Nephron progenitor cell (in vitro differentiated cells): ENCODE measurements around the gene WNK4.

Experiments
- DNase-seq: peaks from one replicate; pipeline ENCODE4 v3.0.0; 2021
- H3K27ac Mint-ChIP-seq: 2 replicates; pipeline ENCODE4 v1.8.0; 2021; ENCODE audit warnings: mild to moderate bottlenecking, moderate library complexity, mixed read lengths
- H3K27me3 Mint-ChIP-seq: 2 replicates; pipeline ENCODE4 v1.8.0; 2021; ENCODE audit warnings: mild to moderate bottlenecking, low read depth, mixed read lengths; ENCODE audit not compliant: poor library complexity
- H3K36me3 Mint-ChIP-seq: 2 replicates; pipeline ENCODE4 v1.8.0; 2021; ENCODE audit warnings: low read depth, mixed read lengths
- H3K4me1 Mint-ChIP-seq: 2 replicates; pipeline ENCODE4 v1.8.0; 2021; ENCODE audit warnings: mixed read lengths
- H3K4me3 Mint-ChIP-seq: 2 replicates; pipeline ENCODE4 v1.8.0; 2021; ENCODE audit warnings: mild to moderate bottlenecking, moderate library complexity, mixed read lengths
- H3K9me3 Mint-ChIP-seq: 2 replicates; pipeline ENCODE4 v1.8.0; 2021; ENCODE audit warnings: mild to moderate bottlenecking, moderate library complexity, mixed read lengths
- TF ChIP-seq, protein P1 (sequence below): fragments of 200-600 bp; sonication (generic); IDR thresholded peaks from 2 replicates; pipeline ENCODE4 v1.5.0; 2021; ENCODE audit warnings: antibody characterized with exemption

Gene WNK4

DNA sequence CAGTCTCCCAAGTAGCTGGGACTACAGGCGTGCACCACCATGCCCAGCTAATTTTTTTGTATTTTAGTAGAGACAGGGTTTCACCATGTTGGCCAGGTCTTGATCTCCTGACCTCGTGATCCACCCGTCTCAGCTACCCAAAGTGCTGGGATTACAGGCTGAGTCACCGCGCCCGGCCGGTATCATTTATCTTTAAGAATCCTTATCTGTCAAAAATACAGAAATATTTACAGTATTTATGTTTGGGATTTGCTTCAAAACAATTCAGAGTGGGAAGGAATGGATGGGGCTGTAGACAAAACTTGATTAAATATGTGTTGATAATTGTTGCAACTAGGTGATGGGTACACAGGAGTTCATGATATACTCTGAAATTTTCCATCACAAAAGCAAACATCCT is 40.8 kb downstream of the WNK4 start:
- TF ChIP-seq, protein P1, sequence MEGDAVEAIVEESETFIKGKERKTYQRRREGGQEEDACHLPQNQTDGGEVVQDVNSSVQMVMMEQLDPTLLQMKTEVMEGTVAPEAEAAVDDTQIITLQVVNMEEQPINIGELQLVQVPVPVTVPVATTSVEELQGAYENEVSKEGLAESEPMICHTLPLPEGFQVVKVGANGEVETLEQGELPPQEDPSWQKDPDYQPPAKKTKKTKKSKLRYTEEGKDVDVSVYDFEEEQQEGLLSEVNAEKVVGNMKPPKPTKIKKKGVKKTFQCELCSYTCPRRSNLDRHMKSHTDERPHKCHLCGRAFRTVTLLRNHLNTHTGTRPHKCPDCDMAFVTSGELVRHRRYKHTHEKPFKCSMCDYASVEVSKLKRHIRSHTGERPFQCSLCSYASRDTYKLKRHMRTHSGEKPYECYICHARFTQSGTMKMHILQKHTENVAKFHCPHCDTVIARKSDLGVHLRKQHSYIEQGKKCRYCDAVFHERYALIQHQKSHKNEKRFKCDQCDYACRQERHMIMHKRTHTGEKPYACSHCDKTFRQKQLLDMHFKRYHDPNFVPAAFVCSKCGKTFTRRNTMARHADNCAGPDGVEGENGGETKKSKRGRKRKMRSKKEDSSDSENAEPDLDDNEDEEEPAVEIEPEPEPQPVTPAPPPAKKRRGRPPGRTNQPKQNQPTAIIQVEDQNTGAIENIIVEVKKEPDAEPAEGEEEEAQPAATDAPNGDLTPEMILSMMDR, result no peak
- no peaks in the 10 kb centered on the region for H3K9me3 Mint-ChIP-seq
- H3K4me1 Mint-ChIP-seq, result peaks cover 23% of the 10 kb centered on the region
- H3K36me3 Mint-ChIP-seq, result peaks cover 40% of the 10 kb centered on the region
- H3K4me3 Mint-ChIP-seq, result peak overlapping the region; percentile 12
- peaks cover 13% of the 10 kb centered on the region for H3K27me3 Mint-ChIP-seq
- no peak overlapping the region for H3K27ac Mint-ChIP-seq
- DNase-seq, result no peak

DNA sequence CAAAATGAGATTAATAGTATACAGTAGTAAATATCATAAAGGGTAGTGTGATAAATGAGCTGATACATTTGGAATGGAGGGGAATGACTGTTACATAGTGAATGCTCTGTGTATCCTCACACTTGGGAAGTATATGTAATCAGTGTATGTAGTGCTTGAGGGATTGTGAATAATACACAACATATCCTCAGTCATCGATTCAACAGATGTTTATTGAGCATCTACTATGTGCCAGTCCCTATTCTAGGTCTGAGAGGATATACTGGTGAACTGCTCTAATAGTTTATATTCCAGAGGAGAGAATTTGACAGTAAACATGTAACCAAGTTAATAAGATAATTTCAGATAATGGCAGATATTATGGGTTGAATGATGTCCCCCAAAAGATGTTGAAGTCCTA is 47.1 kb downstream of the WNK4 start:
- no peak overlapping the region for H3K4me3 Mint-ChIP-seq
- H3K27ac Mint-ChIP-seq, result no peak overlapping the region
- DNase-seq, result no peak
- peaks cover 53% of the 10 kb centered on the region for H3K27me3 Mint-ChIP-seq
- TF ChIP-seq, protein P1, result no peak
- H3K4me1 Mint-ChIP-seq, result peaks cover 17% of the 10 kb centered on the region
- no peaks in the 10 kb centered on the region for H3K9me3 Mint-ChIP-seq
- no peaks in the 10 kb centered on the region for H3K36me3 Mint-ChIP-seq

DNA sequence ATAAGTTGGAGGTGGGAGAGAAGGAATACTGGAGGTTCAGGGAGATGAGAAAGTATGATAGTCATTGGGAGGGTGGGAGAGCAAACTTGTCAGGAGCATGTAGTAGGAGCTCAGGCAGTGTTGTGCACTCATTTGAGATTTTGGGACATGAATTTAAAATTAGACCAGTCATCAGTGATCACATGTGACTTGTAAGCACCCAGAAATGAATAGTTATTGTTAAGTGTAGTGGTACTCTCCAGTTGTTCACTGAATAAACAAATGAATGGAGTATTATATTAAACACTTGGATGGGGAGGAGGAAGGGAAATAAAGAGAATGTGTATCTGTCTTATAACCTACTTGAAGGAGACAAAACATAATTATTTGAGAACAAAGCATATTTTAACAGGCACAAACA is 50.6 kb downstream of the WNK4 start:
- Mint-ChIP-seq H3K4me3 (peak overlapping the region; percentile 3), H3K27ac (no peak overlapping the region), H3K36me3 (peaks cover 22% of the 10 kb centered on the region), H3K27me3 (peaks cover 45% of the 10 kb centered on the region), H3K4me1 (peaks cover 24% of the 10 kb centered on the region), H3K9me3 (no peaks in the 10 kb centered on the region)
- TF ChIP-seq, protein P1, result no peak
- no peak for DNase-seq

DNA sequence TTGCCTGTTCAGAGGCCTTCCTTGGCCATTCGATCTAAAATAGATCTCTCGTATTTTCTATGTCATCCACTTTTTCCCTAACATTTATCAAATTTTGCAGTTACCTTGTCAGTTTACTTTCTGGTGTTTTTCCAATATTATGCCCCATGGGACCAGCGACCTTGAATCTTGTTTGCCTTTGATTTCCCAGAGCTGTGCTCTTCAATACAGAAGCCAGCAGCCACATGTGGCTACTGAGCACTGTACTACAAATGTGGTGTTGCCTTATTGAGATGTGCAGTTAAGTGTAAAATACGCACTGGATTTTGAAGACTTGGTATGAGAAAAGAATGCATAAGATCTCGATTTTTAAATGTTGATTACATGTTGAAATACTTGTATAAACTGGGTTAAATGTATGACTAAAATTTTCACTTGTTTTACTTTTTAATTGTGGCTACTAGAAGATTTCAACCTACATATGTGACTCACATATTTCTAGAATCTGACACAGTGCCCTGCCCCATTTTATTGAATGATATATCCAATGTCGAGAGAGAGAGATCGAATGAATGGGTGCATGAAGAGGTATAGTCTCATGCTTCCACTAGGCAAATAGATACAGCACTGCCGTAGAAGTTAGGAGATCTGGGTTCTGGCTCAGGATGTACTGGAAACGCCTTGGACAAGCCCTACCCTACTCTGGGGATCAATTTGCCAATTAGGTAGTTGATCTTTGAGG is 52.0 kb downstream of the WNK4 start:
- Mint-ChIP-seq H3K4me1 (peaks cover 24% of the 10 kb centered on the region), H3K27me3 (peaks cover 33% of the 10 kb centered on the region), H3K4me3 (peak overlapping the region; percentile 94), H3K27ac (peak overlapping the region; percentile 99), H3K36me3 (peaks cover 29% of the 10 kb centered on the region), H3K9me3 (no peaks in the 10 kb centered on the region)
- TF ChIP-seq, protein P1, result no peak
- DNase-seq, result no peak

DNA sequence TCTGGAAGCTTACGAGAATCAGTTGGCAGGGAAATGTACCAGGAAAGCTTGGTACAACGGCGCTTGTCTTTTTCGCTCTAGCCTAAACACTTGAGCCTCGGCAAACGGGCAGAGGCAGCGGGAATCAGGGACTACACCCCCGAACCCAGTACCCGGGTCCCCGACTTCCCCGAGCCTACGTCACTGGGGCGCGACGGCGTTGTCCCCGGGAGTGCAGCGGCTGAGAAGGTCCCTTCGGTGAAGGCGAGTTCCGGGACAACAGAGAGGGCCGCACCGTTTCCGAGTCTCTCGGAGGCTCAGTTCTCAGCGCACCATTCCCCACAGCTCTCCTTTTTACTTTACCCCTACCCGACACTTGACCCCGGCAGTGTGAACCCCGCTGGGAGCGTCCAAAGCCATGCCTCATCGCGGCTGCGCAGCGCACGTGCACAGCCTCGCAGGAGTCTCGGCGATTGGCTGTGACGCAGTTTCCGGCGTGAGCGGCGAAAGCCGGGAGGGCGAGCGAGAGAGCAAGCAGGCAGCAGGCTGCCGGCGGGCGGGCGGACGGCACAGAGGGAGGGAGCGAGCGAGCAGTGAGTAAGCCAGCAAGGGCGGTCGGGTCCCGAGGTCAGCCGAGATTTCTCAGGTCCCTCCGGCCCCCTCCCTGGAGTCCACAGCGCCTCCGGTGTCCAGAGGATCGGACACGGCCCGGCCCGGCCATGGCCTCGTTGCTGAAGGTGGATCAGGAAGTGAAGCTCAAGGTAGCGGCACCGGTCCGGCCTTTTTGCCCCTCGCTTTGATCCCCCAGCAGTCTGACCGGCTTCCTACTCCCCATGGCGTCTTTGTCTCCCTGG is 52.7 kb downstream of the WNK4 start, which contains the start of gene PSME3:
Gene PSME3, plus strand, starts transcription at position 464 of the 833 bp plus-strand sequence. Its CDS starts 235 bp downstream, at position 699.
- TF ChIP-seq, protein P1, result no peak
- Mint-ChIP-seq H3K4me3 (peak within 1 kb of the TSS; percentile 94), H3K9me3 (no peaks in the 10 kb centered on the region), H3K27me3 (peaks cover 27% of the 10 kb centered on the region), H3K27ac (peak within 1 kb of the TSS; percentile 99), H3K36me3 (peaks cover 35% of the 10 kb centered on the region), H3K4me1 (peaks cover 24% of the 10 kb centered on the region)
- DNase-seq, result peak; percentile 91
